Activated naive CD8-positive, alpha-beta T cell (primary cell): Measurements from ENCODE around the gene SIX2.

Experiments used
- H3K27ac Mint-ChIP-seq: one replicate; pipeline ENCODE4 v1.8.0; 2021; ENCODE audit warnings: mixed read lengths
- H3K27me3 Mint-ChIP-seq: one replicate; pipeline ENCODE4 v1.8.0; 2021; ENCODE audit warnings: mixed read lengths
- H3K36me3 Mint-ChIP-seq: one replicate; pipeline ENCODE4 v1.8.0; 2021; ENCODE audit warnings: mixed read lengths
- H3K4me1 Mint-ChIP-seq: one replicate; pipeline ENCODE4 v1.8.0; 2021; ENCODE audit warnings: low read depth, mixed read lengths
- H3K4me3 Mint-ChIP-seq: one replicate; pipeline ENCODE4 v1.8.0; 2021; ENCODE audit warnings: mild to moderate bottlenecking, mixed read lengths
- H3K9me3 Mint-ChIP-seq: one replicate; pipeline ENCODE4 v1.8.0; 2021; ENCODE audit warnings: low read depth, mixed read lengths

Gene SIX2

DNA sequence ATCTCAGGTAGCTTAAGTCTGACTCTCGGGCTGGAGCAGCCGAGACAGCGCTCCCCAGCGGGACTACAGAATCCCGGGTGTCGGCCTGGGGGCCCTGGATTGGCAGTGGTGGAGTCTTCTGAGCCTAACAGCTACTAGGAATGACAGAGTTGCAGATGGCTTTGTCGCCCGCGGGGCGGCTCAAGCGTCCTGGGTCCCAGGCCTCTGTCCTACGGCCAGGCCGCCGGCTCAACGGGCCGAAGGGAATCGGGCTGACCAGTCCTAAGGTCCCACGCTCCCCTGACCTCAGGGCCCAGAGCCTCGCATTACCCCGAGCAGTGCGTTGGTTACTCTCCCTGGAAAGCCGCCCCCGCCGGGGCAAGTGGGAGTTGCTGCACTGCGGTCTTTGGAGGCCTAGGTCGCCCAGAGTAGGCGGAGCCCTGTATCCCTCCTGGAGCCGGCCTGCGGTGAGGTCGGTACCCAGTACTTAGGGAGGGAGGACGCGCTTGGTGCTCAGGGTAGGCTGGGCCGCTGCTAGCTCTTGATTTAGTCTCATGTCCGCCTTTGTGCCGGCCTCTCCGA is 8.8 kb downstream of the SIX2 start:
- H3K4me3 Mint-ChIP-seq, result no peak overlapping the region
- H3K27ac Mint-ChIP-seq, result no peak overlapping the region
- H3K9me3 Mint-ChIP-seq, result no peaks in the 10 kb centered on the region
- H3K36me3 Mint-ChIP-seq, result no peaks in the 10 kb centered on the region
- H3K27me3 Mint-ChIP-seq, result peaks cover 47% of the 10 kb centered on the region
- peaks cover 27% of the 10 kb centered on the region for H3K4me1 Mint-ChIP-seq

DNA sequence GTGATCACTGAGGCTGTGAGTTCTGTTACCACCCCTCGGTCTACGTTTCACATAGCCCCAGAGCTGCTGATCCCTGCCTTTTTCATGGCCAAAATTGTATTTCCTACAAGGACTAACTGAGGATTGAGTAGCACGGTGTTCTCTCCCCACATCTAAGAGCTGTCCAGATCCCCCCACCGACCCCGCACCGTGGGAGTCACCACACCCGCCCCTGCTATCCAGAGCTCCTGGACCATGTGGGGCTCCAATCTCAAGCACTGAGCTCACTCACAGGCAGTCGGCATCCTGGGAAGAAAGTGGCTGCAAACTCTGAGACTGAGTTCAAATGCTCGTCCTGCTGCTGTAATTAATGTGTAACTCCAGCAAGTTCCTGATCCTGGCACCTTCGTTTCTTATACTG is 9.7 kb downstream of the SIX2 start:
- Mint-ChIP-seq H3K27me3 (peaks cover 48% of the 10 kb centered on the region), H3K4me1 (peaks cover 21% of the 10 kb centered on the region), H3K4me3 (no peak overlapping the region), H3K36me3 (no peaks in the 10 kb centered on the region), H3K27ac (no peak overlapping the region), H3K9me3 (no peaks in the 10 kb centered on the region)

DNA sequence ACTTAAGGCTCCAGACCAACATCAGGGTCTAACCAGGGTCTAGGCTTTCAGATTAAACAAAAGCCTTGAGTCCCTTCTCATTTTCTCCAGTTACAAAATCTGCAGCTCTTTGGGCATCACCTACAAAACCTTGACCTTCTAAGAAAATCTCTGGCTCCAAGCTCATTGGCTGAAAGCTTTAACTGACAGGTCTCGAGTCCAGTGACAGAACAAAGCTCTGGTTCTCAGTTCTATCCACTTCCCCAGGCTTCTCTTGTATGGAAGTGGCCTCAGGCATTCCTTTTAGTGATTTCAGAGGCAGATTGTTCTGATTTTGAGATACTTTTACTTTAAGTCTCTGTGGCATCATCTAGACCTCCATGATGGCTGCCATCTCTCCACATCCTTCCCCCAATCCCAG is 11.3 kb downstream of the SIX2 start:
- H3K27ac Mint-ChIP-seq, result no peak overlapping the region
- peaks cover 13% of the 10 kb centered on the region for H3K4me1 Mint-ChIP-seq
- H3K36me3 Mint-ChIP-seq, result no peaks in the 10 kb centered on the region
- no peaks in the 10 kb centered on the region for H3K9me3 Mint-ChIP-seq
- H3K4me3 Mint-ChIP-seq, result no peak overlapping the region
- H3K27me3 Mint-ChIP-seq, result peaks cover 39% of the 10 kb centered on the region

DNA sequence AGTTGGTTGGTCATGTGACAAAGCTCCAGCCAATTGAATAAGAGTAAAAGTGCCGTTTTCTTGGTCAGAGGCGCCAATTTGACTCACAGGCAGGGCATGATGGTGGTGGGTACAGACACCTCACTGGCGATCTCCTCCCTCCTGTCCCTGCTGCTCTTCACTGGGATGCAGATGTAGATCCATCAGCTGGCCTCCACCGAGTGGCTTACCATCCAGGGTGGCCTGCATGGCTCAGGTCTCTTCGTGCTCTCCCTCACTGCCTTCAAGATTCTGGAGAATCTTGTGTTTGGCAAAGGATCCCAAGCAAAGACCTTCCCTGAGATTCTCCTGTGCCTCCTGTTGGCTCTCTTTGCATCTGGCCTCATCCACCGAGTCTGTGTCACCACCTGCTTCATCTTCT is 12.9 kb downstream of the SIX2 start:
- H3K9me3 Mint-ChIP-seq, result peaks cover 6% of the 10 kb centered on the region
- peaks cover 3% of the 10 kb centered on the region for H3K36me3 Mint-ChIP-seq
- H3K27ac Mint-ChIP-seq, result no peak overlapping the region
- H3K4me3 Mint-ChIP-seq, result no peak overlapping the region
- H3K4me1 Mint-ChIP-seq, result peaks cover 3% of the 10 kb centered on the region
- peaks cover 35% of the 10 kb centered on the region for H3K27me3 Mint-ChIP-seq

DNA sequence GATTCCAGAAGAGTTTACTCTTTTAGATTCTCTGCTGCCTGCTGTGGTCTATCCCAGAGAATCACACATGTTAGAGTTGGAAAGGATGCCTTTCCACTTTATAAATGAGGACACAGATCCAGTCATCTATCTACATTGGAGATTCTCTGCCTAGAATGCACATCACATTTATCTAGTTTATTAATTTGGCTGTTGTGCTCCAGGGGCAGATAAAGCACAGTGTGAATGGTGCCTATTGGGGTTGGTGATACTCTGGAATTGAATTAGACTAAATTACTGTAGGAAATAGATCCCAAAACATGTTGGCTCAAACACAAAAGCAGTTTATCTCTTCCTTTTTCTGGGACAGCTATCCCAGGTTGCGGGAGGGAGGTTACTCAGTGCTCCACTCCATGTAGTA is 14.9 kb downstream of the SIX2 start:
- no peak overlapping the region for H3K27ac Mint-ChIP-seq
- H3K9me3 Mint-ChIP-seq, result peaks cover 6% of the 10 kb centered on the region
- H3K4me1 Mint-ChIP-seq, result no peaks in the 10 kb centered on the region
- H3K27me3 Mint-ChIP-seq, result peaks cover 38% of the 10 kb centered on the region
- H3K36me3 Mint-ChIP-seq, result peaks cover 3% of the 10 kb centered on the region
- H3K4me3 Mint-ChIP-seq, result no peak overlapping the region

DNA sequence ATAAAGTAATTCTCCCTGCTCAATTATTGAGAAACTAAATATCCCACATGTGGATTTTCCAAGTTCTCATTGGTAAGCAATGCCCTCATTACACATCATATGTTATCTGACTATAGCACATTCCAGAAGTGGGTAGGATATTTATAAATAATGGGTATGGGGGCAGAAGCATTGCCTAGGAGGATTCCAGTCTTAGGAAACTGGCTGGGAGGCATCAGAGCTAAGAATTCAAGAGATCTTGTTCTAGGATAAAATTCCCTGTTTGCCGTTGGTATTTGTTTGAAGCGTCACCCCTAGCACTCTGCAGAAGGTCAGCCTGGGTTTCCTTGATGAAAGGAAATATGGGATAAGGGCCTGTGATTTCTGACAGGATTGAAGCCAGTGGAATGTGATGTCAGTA is 20.1 kb downstream of the SIX2 start:
- Mint-ChIP-seq H3K9me3 (peaks cover 10% of the 10 kb centered on the region), H3K4me1 (no peaks in the 10 kb centered on the region), H3K36me3 (peaks cover 3% of the 10 kb centered on the region), H3K27me3 (peaks cover 24% of the 10 kb centered on the region), H3K27ac (no peak overlapping the region), H3K4me3 (no peak overlapping the region)

DNA sequence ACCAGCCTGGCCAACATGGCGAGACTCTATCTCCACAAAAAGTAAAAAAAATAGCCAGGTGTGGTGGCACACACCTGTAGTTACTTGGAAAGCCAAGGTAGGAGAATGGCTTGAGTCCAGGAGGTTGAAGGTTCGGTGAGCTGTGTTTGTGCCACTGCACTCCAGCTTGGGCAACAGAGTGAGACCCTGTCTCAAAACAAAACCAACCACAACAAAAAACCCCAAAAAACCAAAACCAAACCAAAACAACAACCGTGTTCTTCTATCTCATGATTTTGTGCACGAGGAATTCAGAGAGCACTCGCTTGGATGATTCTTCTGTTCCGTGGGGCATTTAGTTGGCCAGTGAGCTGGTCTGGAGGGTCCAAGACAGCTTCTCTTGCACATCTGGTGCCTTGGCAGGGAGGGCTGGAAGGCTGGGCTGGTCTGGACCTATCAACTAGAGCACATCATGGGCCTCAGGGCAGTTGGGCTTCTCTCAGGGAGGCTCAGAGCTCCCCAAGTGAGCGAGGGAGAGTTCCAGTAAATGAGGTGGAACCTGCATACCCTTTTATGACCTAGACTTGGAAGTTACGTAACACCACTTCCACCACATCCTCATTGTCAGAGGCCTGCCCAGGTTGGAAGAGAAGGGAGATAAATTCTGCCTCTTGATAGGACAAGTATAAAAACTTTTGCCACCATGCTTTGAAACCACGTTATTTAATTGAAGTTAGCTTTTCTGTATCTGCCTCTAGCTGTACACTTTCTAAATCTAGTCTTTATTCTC is 25.2 kb downstream of the SIX2 start:
- Mint-ChIP-seq H3K36me3 (no peaks in the 10 kb centered on the region), H3K27ac (no peak overlapping the region), H3K27me3 (peaks cover 14% of the 10 kb centered on the region), H3K4me1 (no peaks in the 10 kb centered on the region), H3K9me3 (peaks cover 4% of the 10 kb centered on the region), H3K4me3 (no peak overlapping the region)

DNA sequence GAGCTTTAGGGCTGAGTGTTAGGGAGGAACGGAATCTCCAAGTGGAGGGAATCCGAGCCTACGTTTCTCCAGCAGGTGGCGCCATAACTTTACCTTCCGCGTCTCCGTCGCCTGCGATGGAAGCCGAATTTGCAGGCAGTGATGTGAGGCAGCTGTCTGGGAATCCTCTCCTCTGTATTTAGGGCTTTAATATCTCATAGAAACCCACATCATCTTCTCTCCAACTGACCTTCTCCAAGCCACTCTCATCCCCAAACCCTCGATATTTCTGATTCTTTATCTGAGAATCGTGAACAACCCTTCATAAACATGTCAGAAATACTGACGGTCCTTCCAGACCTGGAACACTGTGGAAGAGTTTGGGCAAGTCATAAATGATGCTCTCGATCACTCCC is 27.5 kb downstream of the SIX2 start:
- Mint-ChIP-seq H3K9me3 (no peaks in the 10 kb centered on the region), H3K4me3 (no peak overlapping the region), H3K36me3 (no peaks in the 10 kb centered on the region), H3K4me1 (no peaks in the 10 kb centered on the region), H3K27me3 (peaks cover 13% of the 10 kb centered on the region), H3K27ac (no peak overlapping the region)

DNA sequence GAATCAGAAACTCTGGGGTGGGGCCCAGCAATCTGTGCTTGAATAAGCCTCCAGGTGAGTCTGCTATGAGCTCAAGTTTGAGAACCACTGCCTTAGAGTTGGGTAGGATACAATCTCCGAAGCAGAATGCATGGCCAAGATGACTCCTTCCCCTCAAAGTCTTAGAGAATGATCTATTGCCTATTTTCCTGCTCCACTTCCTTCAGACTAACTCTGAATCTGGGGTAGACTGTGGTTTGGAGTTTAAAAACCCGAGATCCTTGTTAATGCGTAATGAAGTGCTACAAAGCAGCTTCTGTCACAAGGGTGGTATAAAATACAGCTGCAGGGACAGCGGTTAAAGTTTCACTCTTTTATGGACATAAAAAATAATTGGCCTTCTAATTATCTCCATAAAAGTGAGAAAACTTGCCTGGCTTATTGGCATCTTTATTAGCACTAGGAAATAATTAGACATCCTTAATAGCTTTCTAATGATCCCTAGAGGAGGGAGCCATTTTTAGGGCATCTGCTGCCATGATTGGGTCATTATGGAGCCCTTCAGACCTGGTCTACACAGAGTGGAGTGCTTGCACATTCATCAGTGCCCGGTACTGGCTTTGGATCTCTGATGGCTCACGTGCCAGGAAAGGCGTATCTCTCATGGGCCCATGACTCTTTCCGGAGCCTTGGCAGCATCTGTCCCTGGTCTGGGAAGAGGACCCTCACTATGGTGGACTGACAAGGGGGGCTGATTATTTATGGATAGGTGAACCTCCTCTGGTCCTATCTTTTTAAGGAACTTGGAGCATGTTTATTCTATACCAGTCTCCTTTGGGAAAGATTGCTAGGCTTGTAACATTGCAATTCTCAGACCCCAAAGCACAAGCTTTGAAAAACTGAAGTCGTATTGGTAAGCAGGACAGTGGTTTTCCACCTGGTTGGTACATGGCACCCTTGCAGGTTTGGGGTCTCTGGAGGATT is 28.2 kb downstream of the SIX2 start:
- Mint-ChIP-seq H3K9me3 (no peaks in the 10 kb centered on the region), H3K27ac (no peak overlapping the region), H3K4me3 (no peak overlapping the region), H3K36me3 (no peaks in the 10 kb centered on the region), H3K4me1 (no peaks in the 10 kb centered on the region), H3K27me3 (peaks cover 13% of the 10 kb centered on the region)

DNA sequence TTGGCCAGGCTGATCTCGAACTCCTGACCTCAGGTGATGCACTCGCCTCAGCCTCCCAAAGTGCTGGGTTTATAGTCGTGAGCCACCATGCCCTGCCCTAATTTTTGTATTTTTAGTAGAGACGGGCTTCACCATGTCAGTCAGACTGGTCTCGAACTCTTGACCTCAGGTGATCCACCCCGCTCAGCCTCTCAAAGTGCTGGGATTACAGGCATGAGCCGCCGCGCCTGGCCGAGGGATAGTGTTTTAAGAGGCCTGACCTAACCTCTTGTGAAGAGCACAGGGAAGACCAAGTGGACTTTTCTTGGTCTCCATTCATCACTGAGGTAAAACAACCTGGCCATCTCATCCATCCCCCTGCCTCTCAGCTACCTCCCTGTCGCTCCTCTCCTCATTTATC is 29.7 kb downstream of the SIX2 start:
- no peaks in the 10 kb centered on the region for H3K36me3 Mint-ChIP-seq
- H3K9me3 Mint-ChIP-seq, result no peaks in the 10 kb centered on the region
- no peak overlapping the region for H3K27ac Mint-ChIP-seq
- no peak overlapping the region for H3K4me3 Mint-ChIP-seq
- H3K27me3 Mint-ChIP-seq, result peaks cover 11% of the 10 kb centered on the region
- no peaks in the 10 kb centered on the region for H3K4me1 Mint-ChIP-seq

DNA sequence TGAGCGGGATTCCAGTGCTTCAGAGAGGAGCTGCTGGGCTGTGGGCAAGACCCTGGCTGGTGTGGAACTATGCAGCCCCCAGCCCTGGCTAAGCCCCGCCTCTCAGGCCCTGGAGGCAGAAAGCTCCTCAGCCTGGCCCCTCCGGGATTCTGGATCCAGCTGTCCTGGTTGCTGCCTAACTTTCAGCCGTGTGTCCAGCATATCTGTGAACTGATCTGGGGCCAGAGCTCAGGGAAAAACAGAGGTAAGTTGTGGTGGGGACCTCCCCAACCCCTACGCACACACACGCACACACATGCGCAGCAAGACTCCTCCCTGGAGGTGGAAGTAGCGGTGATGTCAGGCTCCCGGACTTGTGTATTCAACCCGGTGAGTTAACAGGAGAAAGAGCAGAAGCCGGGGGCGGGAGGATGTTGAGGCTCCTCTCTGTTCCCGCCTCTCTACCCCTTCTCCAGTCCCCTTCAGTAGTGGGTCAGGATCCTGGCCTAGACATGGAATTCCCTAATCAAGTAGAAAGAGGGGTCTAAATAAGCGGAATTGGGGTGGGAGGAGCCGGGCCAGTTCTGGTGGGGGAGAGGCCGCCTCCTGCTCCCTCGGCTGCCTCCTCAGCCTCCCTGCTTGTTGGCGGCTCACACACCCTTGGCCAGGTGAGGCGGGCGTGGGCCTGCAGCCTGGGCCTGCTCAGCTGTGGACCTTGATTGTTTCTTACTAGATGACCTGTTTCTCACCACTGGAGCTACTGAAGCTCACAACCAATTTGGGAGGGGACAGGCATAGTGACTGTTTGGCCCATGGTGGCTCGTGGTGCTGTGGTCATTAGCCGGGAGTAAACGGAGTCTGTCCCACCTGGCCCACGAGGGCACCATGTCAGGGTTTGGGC is 33.4 kb downstream of the SIX2 start:
- peaks cover 5% of the 10 kb centered on the region for H3K27me3 Mint-ChIP-seq
- H3K4me3 Mint-ChIP-seq, result peak overlapping the region; percentile 13
- H3K9me3 Mint-ChIP-seq, result no peaks in the 10 kb centered on the region
- no peak overlapping the region for H3K27ac Mint-ChIP-seq
- H3K36me3 Mint-ChIP-seq, result no peaks in the 10 kb centered on the region
- H3K4me1 Mint-ChIP-seq, result peaks cover 4% of the 10 kb centered on the region

DNA sequence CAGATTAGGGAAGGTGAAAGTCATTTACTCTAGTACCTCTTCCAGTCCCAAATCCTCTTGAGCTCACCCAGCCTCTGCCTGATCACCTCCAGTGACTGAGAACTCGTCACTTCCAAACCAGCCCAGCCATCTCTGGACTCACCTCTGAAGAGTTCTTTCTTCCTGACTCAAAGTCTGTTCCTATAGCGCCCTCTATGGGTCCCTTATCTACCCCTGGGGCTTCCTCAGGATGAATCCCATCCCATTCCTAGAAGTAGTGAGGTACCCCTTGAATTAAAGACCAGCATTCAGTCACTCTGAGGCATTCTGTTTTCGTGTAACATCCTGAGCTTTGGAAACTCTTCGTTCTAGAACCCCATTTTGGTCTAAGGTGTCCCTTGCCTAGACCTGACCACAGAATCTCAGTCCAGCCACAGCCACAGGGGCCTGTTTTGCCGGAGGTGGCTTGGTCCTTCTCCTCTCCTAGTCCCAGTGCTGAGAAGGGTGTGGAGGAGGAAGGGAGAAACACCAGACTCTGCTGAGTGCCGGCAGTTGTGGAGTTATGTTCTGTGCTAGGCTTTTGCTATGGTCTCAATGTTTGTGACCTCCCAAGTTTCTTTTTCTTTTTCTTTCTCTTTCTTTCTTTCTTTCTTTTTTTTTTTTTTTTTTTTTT is 35.1 kb downstream of the SIX2 start:
- no peak overlapping the region for H3K27ac Mint-ChIP-seq
- H3K4me3 Mint-ChIP-seq, result no peak overlapping the region
- peaks cover 4% of the 10 kb centered on the region for H3K4me1 Mint-ChIP-seq
- peaks cover 5% of the 10 kb centered on the region for H3K27me3 Mint-ChIP-seq
- no peaks in the 10 kb centered on the region for H3K36me3 Mint-ChIP-seq
- no peaks in the 10 kb centered on the region for H3K9me3 Mint-ChIP-seq

DNA sequence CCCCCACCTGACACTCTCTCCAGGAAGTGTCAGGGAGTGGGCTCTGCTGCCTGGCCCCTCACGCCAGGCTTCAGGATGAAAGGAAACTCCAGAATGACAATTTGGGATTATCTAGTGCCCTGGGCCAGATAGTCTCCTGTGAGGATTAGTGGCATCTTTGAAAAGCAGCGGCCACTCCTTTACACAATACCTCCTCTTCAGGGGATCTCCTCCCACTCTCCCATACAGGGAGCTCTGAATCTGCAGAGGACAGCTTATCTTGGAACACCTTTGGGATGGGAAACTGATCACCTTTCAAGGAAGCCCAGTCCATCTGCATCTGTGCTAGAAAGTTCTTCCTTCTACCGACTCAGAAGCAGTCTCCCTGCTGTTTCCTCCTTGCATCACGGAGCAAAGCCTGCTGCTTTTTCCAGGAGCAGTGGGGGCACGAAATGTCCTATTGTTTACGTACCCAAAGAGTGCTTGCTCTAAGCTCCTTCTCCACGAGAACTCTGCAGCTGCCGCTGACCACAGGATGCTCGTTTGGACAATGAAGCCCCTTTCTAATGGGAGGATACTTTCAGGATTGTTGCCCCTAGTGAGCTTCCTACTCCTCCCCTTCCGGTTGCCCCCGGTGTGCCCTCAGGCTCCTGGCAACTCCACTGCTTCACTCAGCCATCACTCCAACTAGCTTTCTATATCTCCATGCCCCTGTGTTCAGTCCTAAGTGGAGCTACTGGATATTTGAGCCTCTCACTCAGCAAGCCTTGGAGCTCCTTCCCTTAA is 36.3 kb downstream of the SIX2 start:
- Mint-ChIP-seq H3K4me3 (peak overlapping the region; percentile 20), H3K27ac (no peak overlapping the region), H3K27me3 (peaks cover under 1% of the 10 kb centered on the region), H3K4me1 (peaks cover 4% of the 10 kb centered on the region), H3K36me3 (no peaks in the 10 kb centered on the region), H3K9me3 (no peaks in the 10 kb centered on the region)
